GM23248 (cell line): Measurements from ENCODE around the gene RDX. TPM values are rescaled to one million over a fixed set of nuclear protein-coding genes. Genes with fewer than 3 reads are reported as not detected.

Experiments used
- DNase-seq: peaks from one replicate; pipeline ENCODE4 v3.0.0-alpha.2; 2015
- H2AFZ ChIP-seq: fragments of 200-600 bp; sonication (generic); 2 replicates; pipeline ENCODE4 v1.6.1; 2016; ENCODE audit warnings: antibody characterized with exemption
- H3F3A ChIP-seq: fragments of 200-600 bp; sonication (generic); 2 replicates; pipeline ENCODE4 v1.6.1; 2016; ENCODE audit warnings: mild to moderate bottlenecking, antibody characterized with exemption, mixed run types; ENCODE audit not compliant: insufficient read depth
- H3K27ac ChIP-seq: fragments of 200-600 bp; sonication (generic); 2 replicates; pipeline ENCODE4 v1.5.1; 2016; ENCODE audit warnings: mild to moderate bottlenecking
- H3K27me3 ChIP-seq: fragments of 200-600 bp; sonication (generic); replicated peaks from 2 replicates; pipeline ENCODE4 v1.6.1; 2016; ENCODE audit warnings: mild to moderate bottlenecking; ENCODE audit not compliant: insufficient read depth
- H3K36me3 ChIP-seq: fragments of 200-600 bp; sonication (generic); 2 replicates; pipeline ENCODE4 v1.6.1; 2016; ENCODE audit warnings: low read depth, mild to moderate bottlenecking
- H3K4me1 ChIP-seq: fragments of 200-600 bp; sonication (generic); 2 replicates; pipeline ENCODE4 v1.6.1; 2016; ENCODE audit warnings: mild to moderate bottlenecking; ENCODE audit not compliant: insufficient read depth
- H3K4me2 ChIP-seq: fragments of 200-600 bp; sonication (generic); one replicate; pipeline ENCODE4 v1.6.1; 2016; ENCODE audit warnings: mild to moderate bottlenecking; ENCODE audit not compliant: unreplicated experiment
- H3K4me3 ChIP-seq: fragments of 200-600 bp; sonication (generic); 2 replicates; pipeline ENCODE4 v1.5.1; 2016; ENCODE audit warnings: mild to moderate bottlenecking
- H3K79me2 ChIP-seq: fragments of 200-600 bp; sonication (generic); 2 replicates; pipeline ENCODE4 v1.6.1; 2016; ENCODE audit warnings: mild to moderate bottlenecking; ENCODE audit not compliant: insufficient read depth
- H3K9ac ChIP-seq: fragments of 200-600 bp; sonication (generic); 2 replicates; pipeline ENCODE4 v1.6.1; 2016; ENCODE audit warnings: mild to moderate bottlenecking
- H3K9me2 ChIP-seq: fragments of 200-600 bp; sonication (generic); 2 replicates; pipeline ENCODE4 v1.6.1; 2016; ENCODE audit warnings: mixed run types, mild to moderate bottlenecking, moderate library complexity; ENCODE audit not compliant: insufficient read depth
- H3K9me3 ChIP-seq: fragments of 200-600 bp; sonication (generic); one replicate; pipeline ENCODE4 v1.6.1; 2017; ENCODE audit warnings: low read depth
- H4K20me1 ChIP-seq: fragments of 200-600 bp; sonication (generic); 2 replicates; pipeline ENCODE4 v1.6.0; 2016; ENCODE audit not compliant: insufficient read depth
- EZH2 ChIP-seq: fragments of 200-600 bp; sonication (generic); IDR thresholded peaks from 2 replicates; pipeline ENCODE4 v1.6.1; 2018; ENCODE audit warnings: antibody characterized with exemption, mild to moderate bottlenecking; ENCODE audit not compliant: insufficient read depth, poor library complexity, severe bottlenecking
- EZH2phosphoT487 ChIP-seq: fragments of 200-600 bp; sonication (generic); IDR thresholded peaks from 2 replicates; pipeline ENCODE4 v1.6.1; 2018; ENCODE audit warnings: antibody characterized with exemption, moderate library complexity, mild to moderate bottlenecking, low read depth; ENCODE audit not compliant: insufficient read depth
- WGBS, 2 experiments: methylation state at CpG; one replicate each; pipeline ENCODE4 v1.1.6; 2015 to 2017; ENCODE audit warnings: low lambda C conversion rate in 2 of 2, low coverage in 1 of 2; ENCODE audit errors: missing lambda C conversion rate in 2 of 2; 5-methylcytosine and 5-hydroxymethylcytosine counted together
- in situ Hi-C: fragments of 300-500 bp; cut with MboI; formaldehyde crosslinking; loops from 2 replicates; pipeline ENCODE4 v1.15.0; 2020
- polyA plus RNA-seq: library from polyadenylated mRNA; unstranded; fragments of >200 nt; fragmentation: Nextera tagmentation; extraction: Ambion mirVana; gene quantifications from 2 replicates; pipeline ENCODE4 v1.2.1, GENCODE V29; 2016
- total RNA-seq: library from RNA; depleted of rRNA; stranded (reverse); fragments of >200 nt; shearing (Covaris generic); gene quantifications from 2 replicates; pipeline ENCODE4 v1.2.3, GENCODE V29; 2014; rRNA removed

Gene RDX
- total RNA-seq (68.3 and 69.5 TPM in 2 replicates), polyA plus RNA-seq (95.4 and 116 TPM in 2 replicates)

DNA sequence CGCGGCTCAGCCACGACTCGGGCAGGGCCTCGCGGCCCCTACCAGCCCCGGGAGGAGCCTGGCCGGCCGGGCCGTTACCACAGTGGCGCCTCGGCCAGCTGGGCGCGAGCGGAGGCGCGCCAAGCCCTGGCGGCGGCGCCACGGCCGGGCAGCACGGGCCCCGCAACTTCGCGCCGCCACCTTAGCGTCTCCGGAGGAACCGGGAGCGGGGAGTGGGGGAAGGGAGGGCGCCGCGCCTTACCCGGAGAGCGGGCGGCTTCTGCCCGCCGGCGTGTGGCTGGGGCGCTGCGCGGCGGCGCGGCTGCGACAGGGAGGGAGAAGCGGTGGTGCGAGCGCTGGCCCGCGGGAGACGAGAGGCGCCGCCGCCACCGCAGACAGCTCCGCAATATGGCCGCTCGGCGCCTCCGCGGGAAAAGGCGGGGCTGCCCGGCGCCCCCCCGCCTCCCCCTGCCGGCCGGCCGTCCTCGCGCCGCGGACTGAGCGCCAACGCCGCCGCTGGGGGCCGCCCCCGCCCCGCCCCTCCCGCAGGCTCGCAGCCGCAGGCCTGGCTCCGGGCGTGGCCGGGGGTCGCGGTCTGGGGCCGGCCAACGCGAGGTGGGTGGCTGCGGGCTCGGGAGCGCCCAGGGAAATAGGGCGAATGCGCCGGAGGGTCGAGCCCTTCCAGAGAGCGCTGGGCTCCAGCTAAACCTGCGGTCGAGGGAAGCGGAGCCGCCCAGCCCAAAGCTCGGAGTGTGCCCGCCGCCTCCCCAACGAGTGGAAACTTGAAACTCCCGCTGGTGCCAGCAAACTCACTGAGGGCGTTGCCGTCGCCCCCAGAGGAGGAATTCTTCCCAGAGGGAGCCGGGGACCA, at the start of gene RDX:
TSS of gene RDX (minus strand) at position 389 of the 850 bp plus-strand sequence. CDS start 16,922 bp downstream, outside the sequence.
- H4K20me1 ChIP-seq: no peaks in the 10 kb centered on the region
- no peaks in the 10 kb centered on the region for H3K9me3 ChIP-seq
- in situ Hi-C loops: no loop called here
- peaks cover 23% of the 10 kb centered on the region for H3F3A ChIP-seq
- peak within 1 kb of the TSS; percentile 98 for H3K27ac ChIP-seq
- H3K9me2 ChIP-seq: no peaks in the 10 kb centered on the region
- peak within 1 kb of the TSS; percentile 99 for H3K9ac ChIP-seq
- TF ChIP-seq EZH2phosphoT487 (no peak), EZH2 (no peak)
- peak within 1 kb of the TSS; percentile 96 for H3K4me2 ChIP-seq
- peak within 1 kb of the TSS; percentile 97 for H3K4me3 ChIP-seq
- H3K36me3 ChIP-seq: no peaks in the 10 kb centered on the region
- WGBS, 2 experiments: 0 to 2% methylated on average over 46 to 102 of the region's 113 CpGs
- DNase-seq: peak; percentile 94
- peak within 1 kb of the TSS; percentile 73 for H2AFZ ChIP-seq
- H3K79me2 ChIP-seq: peaks cover 46% of the 10 kb centered on the region
- peaks cover 35% of the 10 kb centered on the region for H3K4me1 ChIP-seq
- no peaks in the 10 kb centered on the region for H3K27me3 ChIP-seq

DNA sequence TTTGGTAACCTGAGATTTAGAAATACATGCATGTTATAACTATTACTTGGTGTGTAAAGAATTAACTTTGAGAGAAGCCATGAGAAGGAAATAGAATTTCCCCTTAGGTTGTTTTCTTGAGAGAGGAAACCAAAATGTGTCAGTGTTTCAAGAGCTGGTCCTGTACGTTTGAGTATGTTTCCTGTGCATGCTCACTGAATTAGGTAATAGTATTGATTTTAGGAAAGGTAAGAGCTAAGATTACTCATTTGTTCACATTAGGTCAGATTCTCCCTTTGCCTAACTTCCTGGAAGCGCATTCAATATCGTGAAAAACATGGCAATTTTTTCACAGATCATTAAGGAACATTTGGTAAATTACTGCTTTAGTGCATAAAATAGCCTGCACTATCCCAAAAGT, 49.3 kb upstream of the RDX start:
- no peak overlapping the region for H3K9ac ChIP-seq
- no peaks in the 10 kb centered on the region for H3K4me1 ChIP-seq
- 84 to 91% methylated on average over 3 of the region's 3 CpGs for WGBS, 2 experiments
- no peaks in the 10 kb centered on the region for H3K9me3 ChIP-seq
- H4K20me1 ChIP-seq: no peaks in the 10 kb centered on the region
- no peak for DNase-seq
- no peaks in the 10 kb centered on the region; the same call in 1 of the 2 replicates for H3F3A ChIP-seq
- in situ Hi-C loops: no loop called here
- H3K27me3 ChIP-seq: no peaks in the 10 kb centered on the region
- no peak overlapping the region for H3K4me2 ChIP-seq
- TF ChIP-seq EZH2phosphoT487 (no peak), EZH2 (no peak)
- H2AFZ ChIP-seq: no peak overlapping the region
- H3K9me2 ChIP-seq: no peaks in the 10 kb centered on the region
- H3K4me3 ChIP-seq: no peak overlapping the region
- H3K79me2 ChIP-seq: no peaks in the 10 kb centered on the region
- H3K27ac ChIP-seq: no peak overlapping the region
- no peaks in the 10 kb centered on the region for H3K36me3 ChIP-seq

DNA sequence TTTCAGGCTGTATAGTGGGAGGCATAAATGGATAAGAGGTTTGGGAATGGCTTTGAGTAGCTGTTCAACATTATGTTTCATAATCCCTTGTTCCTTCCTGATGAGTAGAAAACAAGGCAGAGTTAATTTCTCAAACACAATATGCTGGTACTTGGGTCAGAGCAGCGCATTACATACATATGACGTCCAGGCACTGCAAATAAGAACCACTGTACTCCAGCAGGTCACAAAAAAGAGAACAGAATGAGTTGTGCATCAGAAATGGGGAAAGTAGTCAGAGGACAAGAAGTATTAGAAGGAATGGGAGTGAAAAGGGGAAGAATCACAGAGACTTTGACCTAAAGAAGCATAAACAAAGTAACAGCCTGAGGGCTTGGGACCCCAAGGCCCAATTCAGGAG, 44.0 kb upstream of the RDX start:
- no peak overlapping the region for H3K4me2 ChIP-seq
- H3K9ac ChIP-seq: no peak overlapping the region
- WGBS, 2 experiments: 33 to 45% methylated on average over 2 of the region's 2 CpGs
- H3K4me3 ChIP-seq: no peak overlapping the region
- TF ChIP-seq EZH2 (no peak), EZH2phosphoT487 (no peak)
- no peak overlapping the region for H3K27ac ChIP-seq
- no peak for DNase-seq
- no peaks in the 10 kb centered on the region for H3K9me3 ChIP-seq
- no peaks in the 10 kb centered on the region for H3F3A ChIP-seq
- no peaks in the 10 kb centered on the region for H3K79me2 ChIP-seq
- H2AFZ ChIP-seq: no peak overlapping the region
- H3K4me1 ChIP-seq: no peaks in the 10 kb centered on the region
- H3K27me3 ChIP-seq: no peaks in the 10 kb centered on the region
- no peaks in the 10 kb centered on the region for H4K20me1 ChIP-seq
- H3K9me2 ChIP-seq: no peaks in the 10 kb centered on the region
- in situ Hi-C loops: no loop called here
- H3K36me3 ChIP-seq: no peaks in the 10 kb centered on the region

DNA sequence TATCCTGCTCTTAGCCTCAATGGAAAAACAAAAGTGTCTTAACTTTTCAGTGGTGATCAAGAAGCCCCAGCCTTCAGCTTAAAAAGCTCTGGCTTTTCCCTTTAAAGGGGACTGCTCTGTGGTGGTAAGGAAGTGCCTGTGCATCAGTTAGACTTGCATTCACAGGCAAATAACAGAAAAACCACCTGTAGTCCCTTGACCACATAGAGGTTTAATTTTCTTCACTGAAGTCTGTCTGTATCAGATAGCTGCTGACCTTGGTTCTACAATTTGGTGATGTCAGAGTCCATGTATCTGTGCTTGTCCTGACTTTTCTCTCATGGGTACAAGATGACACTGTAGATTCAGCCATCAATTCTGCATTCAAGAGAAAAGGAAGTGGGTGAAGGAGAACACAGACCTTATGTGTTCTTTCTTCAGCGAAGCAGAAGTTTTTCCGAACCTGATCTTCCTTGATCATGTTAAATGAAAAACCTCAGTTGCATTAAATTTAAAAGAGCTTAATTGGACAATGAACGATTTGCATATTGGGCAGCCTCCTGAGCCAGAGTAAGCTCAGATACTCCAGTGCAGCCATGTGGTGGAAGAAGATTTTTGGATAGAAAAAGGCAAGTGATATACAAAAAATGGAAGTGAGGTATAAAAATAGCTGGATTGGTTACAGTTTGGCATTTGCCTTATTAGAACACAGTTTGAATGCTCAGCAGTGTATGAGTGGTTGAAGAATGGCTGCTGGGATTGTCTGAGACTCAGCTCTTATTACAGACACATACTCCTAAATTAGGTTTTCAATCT, 43.2 kb upstream of the RDX start:
- Histone ChIP-seq H3K9me3 (no peaks in the 10 kb centered on the region), H3F3A (no peaks in the 10 kb centered on the region), H3K4me1 (no peaks in the 10 kb centered on the region), H3K36me3 (no peaks in the 10 kb centered on the region), H4K20me1 (no peaks in the 10 kb centered on the region), H3K27ac (no peak overlapping the region), H3K27me3 (no peaks in the 10 kb centered on the region), H3K4me2 (no peak overlapping the region), H3K9ac (no peak overlapping the region), H3K9me2 (no peaks in the 10 kb centered on the region), H2AFZ (no peak overlapping the region), H3K79me2 (no peaks in the 10 kb centered on the region), H3K4me3 (no peak overlapping the region)
- in situ Hi-C loops: no loop called here
- DNase-seq: no peak
- TF ChIP-seq EZH2 (no peak), EZH2phosphoT487 (no peak)
- WGBS, 2 experiments: 80 to 82% methylated on average over 3 of the region's 3 CpGs
